NCI-H128 (cell line): Measurements from ENCODE around the gene RPN2.
"Not testable (repeated sequence)": the region's sequence is repeated elsewhere in the genome, so short reads cannot be mapped to it uniquely, and the experiment has no call there.

ENCODE experiments used
- DNase-seq: peaks from one replicate; lab custom pipeline; 2025; ENCODE audit not compliant: unreplicated experiment; lab: John Stamatoyannopoulos, UW

Gene RPN2

DNA sequence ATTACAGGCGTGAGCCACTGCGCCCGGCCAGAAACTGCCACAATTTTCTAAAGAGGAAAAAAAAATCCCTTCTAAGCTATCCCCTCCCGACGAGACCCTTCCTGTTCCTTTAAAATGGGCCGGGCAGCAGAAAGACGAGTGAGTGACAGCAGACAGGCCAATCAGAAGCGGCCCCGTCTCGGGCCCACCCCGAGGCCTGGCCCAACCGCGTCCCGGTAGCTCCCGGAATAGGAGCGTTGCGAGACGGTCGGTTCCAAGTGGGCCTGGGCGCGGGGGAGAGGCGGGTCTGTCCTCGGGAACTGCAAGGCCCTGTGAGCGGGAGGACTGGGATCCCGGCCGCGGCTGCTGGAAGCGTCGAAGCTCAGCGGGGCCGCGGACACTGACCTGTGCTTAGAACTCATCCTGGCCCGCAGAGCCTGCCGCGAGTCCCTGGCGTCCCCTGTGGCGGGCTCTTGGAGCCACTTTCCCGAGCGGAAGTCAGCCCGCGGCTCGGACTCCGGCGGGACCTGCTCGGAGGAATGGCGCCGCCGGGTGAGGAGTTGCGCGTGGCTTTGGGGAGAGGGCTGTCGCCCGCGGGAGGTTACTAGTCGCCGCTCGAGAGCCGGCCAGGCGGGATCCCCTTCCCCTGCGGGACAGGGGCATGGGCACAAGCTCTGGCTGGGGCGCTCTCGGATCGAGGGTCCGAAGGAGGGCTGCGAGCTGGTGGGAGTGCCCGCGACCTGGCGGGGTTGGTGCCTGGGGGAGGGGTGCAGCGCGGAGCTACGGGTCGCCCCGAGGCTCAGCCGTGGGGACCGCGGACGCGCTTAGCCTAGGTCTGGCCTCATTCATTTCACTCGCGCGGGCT lies at the start of gene RPN2, which contains the start of gene MROH8:
RPN2 (plus strand) TSS at position 492 of the 844 bp plus-strand sequence; CDS start at position 519, 27 bp downstream.
MROH8 (minus strand) TSS at position 710 of the 844 bp plus-strand sequence.
- peak; percentile 90 for DNase-seq

DNA sequence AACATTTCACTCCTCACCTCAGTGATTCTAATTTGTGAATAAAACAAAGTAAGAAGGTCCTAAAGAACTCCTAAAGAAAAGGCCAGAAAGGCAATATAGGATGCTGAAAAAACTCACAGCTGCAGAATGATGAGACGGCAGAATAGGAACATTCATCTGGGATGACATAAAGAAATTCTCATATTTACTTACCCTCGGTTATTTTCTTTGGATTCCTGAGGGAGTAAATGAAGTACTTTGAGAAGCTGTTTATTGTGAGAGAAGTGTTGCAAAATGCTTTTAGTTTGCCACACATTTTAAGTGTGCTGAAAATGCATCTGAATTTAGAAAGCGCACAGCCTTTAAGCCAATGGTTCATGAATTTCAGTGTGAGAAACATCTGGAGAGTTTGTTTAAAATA lies 47.6 kb upstream of the RPN2 start:
- no peak for DNase-seq

DNA sequence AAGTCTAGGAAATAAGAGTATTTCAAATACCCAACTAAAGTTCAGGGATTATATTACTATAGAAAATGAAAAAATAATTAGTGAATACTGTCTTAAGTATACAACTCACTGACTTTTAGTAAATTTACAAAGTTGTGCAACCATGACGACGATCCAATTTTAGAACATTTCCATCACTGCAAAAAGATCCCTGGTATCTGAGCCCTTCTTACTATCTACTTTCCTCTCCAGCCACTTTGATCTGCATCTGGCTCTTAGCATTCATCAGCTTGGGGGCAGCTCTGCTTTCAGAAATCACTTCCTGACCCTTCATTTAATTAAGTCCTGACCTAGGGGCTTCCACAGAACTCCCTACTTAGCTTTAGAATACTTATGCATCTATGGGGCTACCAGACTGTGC lies 45.2 kb upstream of the RPN2 start:
- DNase-seq, result no peak

DNA sequence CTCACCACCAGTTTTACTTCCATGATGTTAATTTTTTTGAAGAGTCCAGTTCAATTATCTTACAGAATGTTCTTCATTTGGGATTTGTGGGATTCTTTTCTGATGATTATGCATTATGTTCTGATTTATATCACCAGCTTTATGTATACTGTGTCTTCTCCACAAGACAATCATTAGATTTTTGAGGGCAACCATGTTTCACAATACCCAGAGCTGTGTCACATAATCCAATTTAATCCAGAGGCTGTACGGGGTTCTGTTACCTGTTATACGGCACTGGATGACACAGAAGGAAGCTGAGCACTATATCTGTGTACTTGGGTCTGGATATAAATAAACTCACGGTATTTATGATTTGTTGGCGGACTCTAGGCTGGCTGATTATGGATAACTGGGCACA lies 41.6 kb upstream of the RPN2 start:
- DNase-seq, result no peak

DNA sequence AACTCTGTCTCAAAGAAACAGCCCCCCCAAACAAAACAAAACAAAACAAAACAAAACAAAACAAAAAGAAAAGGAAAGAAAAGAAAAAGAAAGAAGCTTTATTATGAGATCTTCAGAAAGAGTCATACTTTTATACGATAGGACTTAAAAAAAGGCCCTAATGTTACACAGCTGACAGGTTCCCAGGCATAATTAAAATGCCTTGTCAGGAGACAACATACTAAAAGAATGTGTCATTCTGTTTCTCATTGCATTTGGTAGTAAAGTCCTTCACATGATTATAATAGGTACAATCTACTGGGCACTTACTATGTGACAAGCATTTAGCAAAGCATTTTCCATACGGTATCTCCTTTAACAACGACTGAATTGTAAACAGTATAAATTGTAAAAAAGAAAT lies 36.4 kb upstream of the RPN2 start:
- DNase-seq, result no peak

DNA sequence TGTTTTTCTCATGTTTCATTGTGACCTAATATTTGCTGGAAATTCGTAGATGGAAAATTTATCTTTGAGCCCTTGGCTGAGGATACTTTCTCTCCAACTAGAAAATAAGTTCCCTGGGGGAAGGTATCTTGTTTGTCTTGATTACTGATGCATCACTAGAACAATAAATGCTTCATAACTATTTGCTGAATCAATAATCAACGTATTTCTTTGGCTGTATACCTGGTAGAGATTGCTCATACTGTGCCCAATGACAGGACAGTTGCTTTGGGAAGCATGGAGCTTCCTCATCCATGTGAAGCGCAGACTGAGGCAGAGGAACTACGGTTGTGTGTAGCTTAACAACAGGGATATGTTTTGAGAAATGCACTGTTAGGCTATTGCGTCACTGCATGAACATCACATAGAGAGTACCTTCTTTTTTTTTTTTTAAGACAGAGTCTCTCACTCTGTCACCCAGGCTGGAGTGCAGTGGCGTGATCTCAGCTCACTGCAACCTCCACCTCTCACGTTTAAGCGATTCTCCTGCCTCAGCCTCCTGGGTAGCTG lies 34.2 kb upstream of the RPN2 start:
- no peak for DNase-seq

DNA sequence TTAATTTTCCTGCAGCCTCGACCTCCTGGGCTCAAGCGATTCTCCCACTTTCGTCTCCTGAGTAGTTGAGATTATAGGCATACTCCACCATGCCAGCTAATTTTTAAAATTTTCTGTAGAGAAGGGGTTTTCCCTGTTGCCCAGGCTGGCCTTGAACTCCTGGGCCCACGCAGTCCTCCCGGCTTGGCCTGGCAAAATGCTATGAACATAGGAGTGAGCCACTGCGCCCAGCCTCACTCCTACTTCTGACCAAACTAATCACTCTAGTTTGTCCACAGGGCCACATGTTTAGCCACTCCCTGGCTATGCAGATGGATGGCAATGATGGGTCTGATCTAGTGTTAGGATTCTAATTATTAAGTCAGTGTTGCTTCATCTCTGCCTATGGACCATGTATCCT lies 31.9 kb upstream of the RPN2 start:
- DNase-seq, result no peak

DNA sequence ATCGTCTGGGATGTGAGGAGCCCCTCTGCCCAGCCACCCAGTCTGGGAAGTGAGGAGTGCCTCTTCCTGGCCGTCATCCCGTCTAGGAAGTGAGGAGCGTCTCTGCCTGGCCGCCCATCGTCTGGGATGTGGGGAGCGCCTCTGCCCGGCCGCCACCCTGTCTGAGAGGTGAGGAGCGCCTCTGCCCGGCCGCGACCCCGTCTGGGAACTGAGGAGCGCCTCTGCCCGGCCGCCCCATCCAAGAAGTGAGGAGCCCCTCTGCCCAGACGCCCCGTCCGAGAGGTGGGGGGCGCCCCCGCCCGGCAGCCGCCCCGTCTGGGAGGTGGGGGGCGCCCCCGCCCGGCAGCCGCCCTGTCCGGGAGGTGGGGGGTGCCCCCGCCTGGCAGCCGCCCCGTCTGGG lies 28.3 kb upstream of the RPN2 start:
- DNase-seq, result not testable (repeated sequence)

DNA sequence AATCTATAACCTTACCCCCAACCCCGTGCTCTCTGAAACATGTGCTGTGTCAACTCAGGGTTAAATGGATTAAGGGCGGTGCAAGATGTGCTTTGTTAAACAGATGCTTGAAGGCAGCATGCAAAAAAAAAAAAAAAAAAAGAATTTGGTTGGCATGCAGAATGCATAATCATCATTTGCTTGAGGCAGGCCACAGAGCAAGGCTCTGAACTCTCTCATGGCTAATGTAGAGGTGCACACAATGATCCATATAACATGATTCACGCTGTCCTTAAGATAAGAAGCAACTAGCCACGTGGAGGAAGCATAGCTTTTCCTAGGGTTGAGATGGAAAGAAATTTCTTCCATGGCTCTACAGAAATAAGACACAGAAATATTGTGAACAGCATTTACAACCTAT lies 27.6 kb upstream of the RPN2 start:
- DNase-seq, result no peak

DNA sequence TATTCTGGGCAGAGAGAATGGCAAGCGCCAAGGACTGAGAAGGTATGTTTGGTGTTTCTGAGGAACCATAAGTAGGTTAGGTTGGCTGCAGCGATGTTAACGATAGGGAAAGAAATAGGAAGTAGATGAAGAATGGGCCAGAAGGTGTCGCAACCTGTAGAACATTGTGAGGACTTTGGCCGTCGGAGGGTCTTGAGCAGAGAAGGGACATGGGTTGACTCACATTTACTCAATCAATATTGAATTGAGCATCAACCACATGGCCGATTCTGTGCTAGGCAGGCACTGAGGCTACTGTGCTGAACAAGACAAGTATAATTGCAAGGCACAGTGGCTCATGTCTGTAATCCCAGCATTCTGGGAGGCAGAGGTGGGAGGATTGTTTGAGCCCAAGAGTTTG lies 26.8 kb upstream of the RPN2 start:
- DNase-seq, result no peak

DNA sequence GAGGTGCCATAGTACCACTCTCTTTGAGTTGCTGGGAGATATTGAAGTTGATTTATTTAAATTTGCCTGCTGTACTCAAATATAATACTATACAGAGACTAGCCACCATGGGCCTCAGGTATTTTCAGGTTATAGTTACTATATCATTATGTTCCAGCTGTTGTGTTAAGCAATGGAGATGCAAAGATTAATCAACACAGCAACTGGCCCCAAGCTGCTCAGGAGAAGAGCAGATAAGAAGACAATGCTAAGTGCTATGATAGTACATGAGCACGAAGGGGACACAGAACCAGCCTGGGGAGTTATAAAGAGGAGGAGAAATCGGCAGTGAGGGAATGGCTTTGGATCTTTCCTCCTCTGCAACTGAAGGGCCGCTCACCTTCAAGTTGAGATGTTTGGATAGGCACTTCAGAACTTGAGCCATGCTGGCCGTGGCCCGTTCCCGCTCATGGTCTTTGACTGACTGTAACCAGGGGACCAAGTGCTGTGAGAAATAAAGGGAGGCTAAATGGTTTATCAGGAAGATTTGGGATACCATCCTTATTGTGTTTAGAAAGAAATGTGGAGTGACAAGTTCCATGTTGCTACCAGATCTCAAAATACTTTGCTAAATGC lies 24.3 kb upstream of the RPN2 start:
- DNase-seq, result no peak

DNA sequence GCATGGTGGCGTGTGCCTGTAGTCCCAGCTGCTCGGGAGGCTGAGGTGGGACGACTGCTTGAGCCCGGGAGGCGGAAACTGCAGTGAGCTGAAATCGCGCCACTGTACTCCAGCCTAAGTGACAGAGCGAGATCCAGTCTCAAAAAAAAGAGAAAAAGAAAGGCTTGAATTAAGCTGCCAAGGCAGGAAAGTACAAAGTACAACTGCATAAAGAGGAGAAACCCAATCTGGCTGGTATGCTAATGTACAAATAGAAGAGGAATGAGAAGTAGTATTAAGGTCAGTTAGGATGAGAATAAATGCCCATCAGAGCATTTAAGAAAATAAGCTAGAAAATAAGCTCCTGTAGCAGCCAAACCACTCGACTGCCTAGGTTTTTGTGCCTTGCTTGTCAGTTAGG lies 23.1 kb upstream of the RPN2 start:
- no peak for DNase-seq

DNA sequence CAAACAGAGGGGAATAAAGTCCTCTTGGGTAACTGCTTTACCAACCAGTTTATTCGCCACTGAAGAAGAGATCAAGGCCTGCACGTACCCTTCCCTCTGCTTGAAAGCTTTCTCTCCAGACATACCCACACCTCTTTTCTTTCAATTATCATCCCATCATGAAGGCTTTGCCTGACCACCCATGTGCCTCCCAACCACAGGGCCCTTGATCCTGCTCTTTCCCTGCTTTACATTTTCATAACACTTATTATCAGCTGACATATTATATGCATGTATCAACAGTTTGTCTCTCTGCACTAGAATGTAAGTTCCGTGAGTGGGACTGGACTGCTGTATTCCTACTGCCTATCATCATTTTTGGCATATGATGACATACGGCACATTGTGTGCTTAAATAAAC lies 20.9 kb upstream of the RPN2 start:
- no peak for DNase-seq

DNA sequence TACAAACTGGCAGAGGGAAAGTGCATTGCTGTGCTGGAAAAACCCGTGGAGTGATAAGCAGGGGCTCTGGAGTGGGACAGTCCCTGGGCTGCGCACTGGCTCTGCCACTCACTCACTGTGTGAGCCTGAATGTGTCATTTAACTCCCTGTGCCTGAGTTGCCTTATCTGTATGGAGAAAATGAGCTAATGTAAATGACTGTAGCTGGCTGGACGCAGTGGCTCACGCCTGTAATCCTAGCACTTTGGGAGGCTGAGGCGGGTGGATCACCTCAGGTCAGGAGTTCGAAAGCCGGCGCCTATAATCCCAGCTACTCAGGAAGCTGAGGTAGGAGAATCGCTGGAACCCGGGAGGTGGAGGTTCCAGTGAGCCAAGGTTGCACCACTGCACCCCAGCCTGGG lies 18.4 kb upstream of the RPN2 start:
- no peak for DNase-seq

DNA sequence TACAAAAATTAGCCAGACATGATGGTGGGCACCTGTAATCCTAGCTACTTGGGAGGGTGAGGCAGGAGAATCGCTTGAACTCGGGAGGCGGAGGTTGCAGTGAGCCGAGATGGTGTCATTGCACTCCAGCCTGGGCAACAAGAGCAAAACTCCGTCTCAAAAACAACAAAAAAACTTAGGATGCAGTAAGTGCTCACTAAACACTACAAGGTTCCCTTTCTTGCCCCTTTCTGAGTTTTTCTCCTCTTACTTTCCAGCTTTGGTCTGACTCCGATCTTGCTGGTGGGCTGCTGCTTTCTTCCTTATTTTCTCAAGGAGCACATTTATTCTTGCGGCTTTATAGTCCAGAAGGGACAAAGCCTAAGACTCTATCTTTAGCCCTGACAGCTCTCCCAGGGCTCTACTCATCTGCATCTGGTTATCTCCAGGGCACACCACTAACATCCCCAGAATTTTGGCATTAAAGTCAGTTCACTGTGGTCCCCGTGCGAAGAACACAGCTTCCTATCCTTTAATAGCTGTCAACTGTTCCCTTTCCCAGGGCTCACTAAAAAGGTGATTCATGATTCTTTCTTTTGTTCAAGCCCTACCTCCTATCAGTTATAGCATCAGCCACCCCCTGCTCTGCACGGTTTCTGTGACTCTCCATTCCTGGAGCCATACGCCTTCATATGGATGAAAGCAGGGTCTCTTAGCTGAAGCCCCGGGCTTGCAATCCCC lies 17.1 kb upstream of the RPN2 start:
- no peak for DNase-seq

DNA sequence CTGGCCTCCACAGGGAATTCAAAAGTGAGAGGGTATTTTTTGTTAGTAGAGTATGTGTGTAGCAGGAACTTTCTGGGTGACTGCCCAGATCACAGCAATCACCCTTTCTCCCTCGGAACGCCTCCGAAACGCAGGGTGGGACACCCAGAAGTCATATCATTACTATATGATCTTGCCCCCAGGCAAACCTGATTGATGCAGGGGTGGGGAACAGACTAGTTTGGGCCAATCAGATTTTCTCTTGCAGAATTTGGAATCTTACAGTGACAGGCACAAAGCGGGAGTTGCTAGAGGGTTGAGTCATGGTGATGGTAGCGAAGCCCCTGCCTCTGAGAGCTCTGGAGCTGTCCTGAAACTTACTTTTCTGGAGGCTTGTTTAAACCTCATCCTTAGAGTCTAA lies 16.5 kb upstream of the RPN2 start:
- no peak for DNase-seq

DNA sequence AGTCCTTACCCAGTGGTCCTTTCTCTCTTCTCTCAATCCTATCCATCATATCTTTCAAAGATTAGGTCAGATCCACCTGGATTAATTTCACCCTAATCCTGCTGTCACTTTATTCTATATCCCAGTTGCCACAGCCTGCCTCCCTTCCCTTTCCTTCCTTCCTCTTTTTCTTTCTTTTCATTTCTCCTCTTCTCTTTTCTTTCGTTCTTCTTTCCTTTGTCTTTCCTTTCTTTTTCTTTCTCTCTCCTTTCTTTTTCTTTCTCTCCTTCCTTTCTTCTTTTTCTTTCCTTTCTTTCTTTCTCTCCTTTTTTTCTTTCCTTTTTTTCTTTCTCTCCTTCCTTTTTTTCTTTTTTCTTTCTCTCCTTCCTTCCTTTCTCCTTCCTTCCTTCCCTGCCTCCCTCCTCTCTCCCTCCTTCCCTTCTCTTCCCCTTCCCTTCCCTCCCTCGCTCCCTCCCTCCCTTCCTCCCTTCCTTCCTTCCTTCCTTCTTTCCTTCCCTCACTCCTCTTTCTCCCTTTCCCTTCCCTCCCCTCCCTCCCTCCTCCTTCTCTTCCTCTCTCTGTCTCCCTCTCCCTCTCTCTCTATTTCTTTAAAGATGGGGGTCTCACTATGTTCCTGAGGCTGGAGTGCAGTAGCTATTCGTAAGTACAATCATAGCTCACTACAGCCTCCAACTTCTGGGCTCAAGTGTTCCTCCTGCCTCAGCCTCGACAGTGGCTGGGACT lies 15.1 kb upstream of the RPN2 start:
- no peak for DNase-seq

DNA sequence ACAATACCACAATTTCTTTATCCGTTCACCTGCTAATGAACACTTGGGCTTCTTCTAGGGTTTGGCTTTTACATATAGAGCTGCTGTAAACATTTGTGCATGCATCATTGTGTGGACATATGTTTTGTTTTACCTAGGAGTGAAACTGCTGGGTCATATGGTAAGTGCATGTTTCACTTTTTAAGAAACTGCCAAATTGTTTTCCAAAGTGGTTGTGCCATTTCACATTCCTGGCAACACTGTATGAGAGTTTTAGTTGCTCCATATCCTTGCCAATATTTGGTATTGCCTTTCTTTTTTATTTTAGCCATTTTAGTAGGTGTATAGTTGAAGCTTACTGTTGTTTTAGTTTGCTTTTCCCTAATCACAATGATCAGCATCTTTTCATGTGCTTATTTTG lies 14.1 kb upstream of the RPN2 start:
- no peak for DNase-seq

DNA sequence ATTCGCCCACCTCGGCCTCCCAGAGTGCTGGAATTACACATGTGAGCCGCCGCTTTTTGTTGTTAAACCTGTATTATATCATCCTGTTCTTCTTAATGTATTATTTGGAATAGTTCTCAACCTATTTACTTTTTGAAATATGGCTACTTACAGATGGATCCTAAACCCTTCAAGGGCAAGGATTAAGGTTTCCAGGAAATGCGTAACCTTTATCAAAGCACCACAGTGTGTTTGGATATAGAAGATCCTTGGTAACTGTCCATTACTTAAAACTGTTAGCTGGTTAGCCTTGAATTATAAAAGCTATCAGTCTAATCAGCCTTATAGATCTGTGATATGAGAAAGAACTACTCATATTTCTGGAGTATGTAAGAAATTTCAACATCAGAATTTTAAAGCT lies 12.3 kb upstream of the RPN2 start:
- no peak for DNase-seq

DNA sequence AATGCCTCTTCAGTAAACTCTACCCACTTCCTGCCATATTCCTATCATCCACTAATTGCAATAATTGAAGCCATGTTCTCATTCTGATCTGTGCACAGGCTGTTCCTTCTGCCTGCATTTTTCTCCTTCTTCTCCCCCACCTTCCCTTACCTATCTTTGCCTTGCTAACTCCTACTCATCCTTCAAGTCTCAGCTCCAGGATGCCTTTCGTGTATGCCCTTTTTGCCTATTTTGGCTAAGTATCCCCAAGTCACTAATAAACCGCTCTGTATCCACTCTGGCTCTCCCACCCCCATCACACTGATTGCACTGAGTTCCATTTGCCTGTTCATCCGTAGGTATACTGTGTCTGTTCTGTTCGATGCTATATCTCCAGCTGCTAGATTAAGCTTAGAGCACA lies 6.3 kb upstream of the RPN2 start:
- DNase-seq, result no peak
